DND-41 (cell line): Measurements from ENCODE around the gene LILRB4.
"Not testable (repeated sequence)": the region's sequence is repeated elsewhere in the genome, so short reads cannot be mapped to it uniquely, and the experiment has no call there.

Experiments used
- ATAC-seq: fragments of 200-7000 bp; cut with Tn5 transposase; 3 replicates; pipeline ENCODE4 v1.9.1; 2021; ENCODE audit warnings: low read depth; ENCODE audit not compliant: insufficient read depth
- DNase-seq: peaks from one replicate; pipeline ENCODE4 v3.0.0-alpha.2; 2020
- H2AFZ ChIP-seq: 2 replicates; pipeline ENCODE4 v1.6.0; 2012; ENCODE audit warnings: low read depth, low read length
- H3K27ac ChIP-seq: 2 replicates; pipeline ENCODE4 v1.5.1; 2012; ENCODE audit warnings: low read length, inconsistent platforms
- H3K27me3 ChIP-seq: fragments of 200-600 bp; sonication (generic); 2 replicates; pipeline ENCODE4 v1.6.0; 2012; ENCODE audit warnings: low read length, mild to moderate bottlenecking, inconsistent platforms; ENCODE audit not compliant: insufficient read depth, poor library complexity
- H3K36me3 ChIP-seq: 2 replicates; pipeline ENCODE4 v1.5.1; 2012; ENCODE audit warnings: low read length, inconsistent platforms; ENCODE audit not compliant: insufficient read depth
- H3K4me1 ChIP-seq: 2 replicates; pipeline ENCODE4 v1.5.1; 2012; ENCODE audit warnings: mild to moderate bottlenecking, low read length; ENCODE audit not compliant: insufficient read depth
- H3K4me2 ChIP-seq: 2 replicates; pipeline ENCODE4 v1.6.0; 2012; ENCODE audit warnings: mild to moderate bottlenecking, moderate library complexity, low read length, inconsistent platforms; ENCODE audit not compliant: insufficient read depth
- H3K4me3 ChIP-seq, 2 experiments: fragments of 200-600 bp in 1 of 2; shearing (Covaris generic) in 1 of 2; 2 replicates each; pipeline ENCODE4 v1.5.1; 2012 to 2016; ENCODE audit warnings: inconsistent platforms in 2 of 2, low read length in 2 of 2, mild to moderate bottlenecking in 2 of 2, low read depth in 1 of 2, moderate library complexity in 1 of 2
- H3K79me2 ChIP-seq: 2 replicates; pipeline ENCODE4 v1.6.0; 2012; ENCODE audit warnings: low read length, inconsistent platforms; ENCODE audit not compliant: insufficient read depth
- H3K9ac ChIP-seq: 2 replicates; pipeline ENCODE4 v1.6.0; 2012; ENCODE audit warnings: low read depth, mild to moderate bottlenecking, inconsistent platforms, low read length, moderate library complexity
- H3K9me3 ChIP-seq: 2 replicates; pipeline ENCODE4 v1.5.1; 2012; ENCODE audit warnings: low read length, moderate library complexity, mild to moderate bottlenecking, inconsistent platforms; ENCODE audit not compliant: insufficient read depth, severe bottlenecking
- H4K20me1 ChIP-seq: 2 replicates; pipeline ENCODE4 v1.6.0; 2012; ENCODE audit warnings: low read length; ENCODE audit not compliant: insufficient read depth
- EZH2 ChIP-seq: IDR thresholded peaks from 3 replicates; pipeline ENCODE4 v1.6.1; 2012; ENCODE audit warnings: borderline replicate concordance, low read depth, mild to moderate bottlenecking, moderate library complexity, low read length, inconsistent platforms; ENCODE audit not compliant: severe bottlenecking
- TF ChIP-seq, protein P1 (sequence below): IDR thresholded peaks from 2 replicates; pipeline ENCODE4 v1.5.1; 2012; ENCODE audit warnings: borderline replicate concordance, low read length, moderate library complexity, mild to moderate bottlenecking; ENCODE audit not compliant: poor library complexity, severe bottlenecking; ENCODE audit errors: extremely low read depth

Gene LILRB4

DNA sequence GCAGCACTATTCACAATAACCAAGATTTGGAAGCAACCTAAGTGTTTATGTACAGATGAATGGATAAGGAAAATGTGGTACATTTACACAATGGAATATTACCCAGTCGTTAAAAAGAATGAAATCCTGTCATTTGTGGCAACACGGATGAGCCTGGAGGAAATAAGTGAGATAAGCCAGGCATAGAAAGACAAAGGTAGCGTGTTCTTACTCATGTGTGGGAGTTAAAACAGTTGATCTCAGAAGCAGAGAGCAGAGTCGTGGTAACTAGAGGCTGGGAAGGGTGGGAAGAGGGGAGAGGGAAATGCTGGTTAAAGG, 29.5 kb downstream of the LILRB4 start:
- Histone ChIP-seq H3K4me2 (no peak overlapping the region), H3K9me3 (no peaks in the 10 kb centered on the region)

DNA sequence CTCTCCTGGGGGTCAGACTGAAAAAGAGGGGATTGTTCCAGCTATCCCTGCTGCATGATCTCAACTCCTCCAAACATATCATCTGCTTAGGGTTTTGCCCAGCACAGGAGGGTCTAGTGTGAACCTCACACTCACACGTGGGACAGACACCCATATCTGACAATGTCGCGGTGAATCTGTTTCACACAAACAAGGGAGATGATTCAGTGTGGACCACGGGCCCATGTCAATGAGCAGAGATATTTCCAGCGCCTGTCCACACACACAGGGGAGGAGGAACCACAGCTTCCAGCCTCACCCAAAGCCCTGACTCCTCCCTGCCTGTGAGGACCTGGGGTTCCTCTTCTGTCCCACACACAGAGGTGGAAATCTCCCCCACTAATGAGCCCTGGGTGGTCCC, 31.9 kb downstream of the LILRB4 start:
- DNase-seq, result no peak
- no peak overlapping the region for H2AFZ ChIP-seq
- no peak for ATAC-seq
- no peak overlapping the region for H3K9ac ChIP-seq
- H3K4me1 ChIP-seq, result no peaks in the 10 kb centered on the region
- H3K4me2 ChIP-seq, result no peak overlapping the region
- no peaks in the 10 kb centered on the region for H3K36me3 ChIP-seq
- H3K79me2 ChIP-seq, result no peaks in the 10 kb centered on the region
- H3K27ac ChIP-seq, result no peak overlapping the region
- no peak for TF ChIP-seq EZH2
- TF ChIP-seq, protein P1, sequence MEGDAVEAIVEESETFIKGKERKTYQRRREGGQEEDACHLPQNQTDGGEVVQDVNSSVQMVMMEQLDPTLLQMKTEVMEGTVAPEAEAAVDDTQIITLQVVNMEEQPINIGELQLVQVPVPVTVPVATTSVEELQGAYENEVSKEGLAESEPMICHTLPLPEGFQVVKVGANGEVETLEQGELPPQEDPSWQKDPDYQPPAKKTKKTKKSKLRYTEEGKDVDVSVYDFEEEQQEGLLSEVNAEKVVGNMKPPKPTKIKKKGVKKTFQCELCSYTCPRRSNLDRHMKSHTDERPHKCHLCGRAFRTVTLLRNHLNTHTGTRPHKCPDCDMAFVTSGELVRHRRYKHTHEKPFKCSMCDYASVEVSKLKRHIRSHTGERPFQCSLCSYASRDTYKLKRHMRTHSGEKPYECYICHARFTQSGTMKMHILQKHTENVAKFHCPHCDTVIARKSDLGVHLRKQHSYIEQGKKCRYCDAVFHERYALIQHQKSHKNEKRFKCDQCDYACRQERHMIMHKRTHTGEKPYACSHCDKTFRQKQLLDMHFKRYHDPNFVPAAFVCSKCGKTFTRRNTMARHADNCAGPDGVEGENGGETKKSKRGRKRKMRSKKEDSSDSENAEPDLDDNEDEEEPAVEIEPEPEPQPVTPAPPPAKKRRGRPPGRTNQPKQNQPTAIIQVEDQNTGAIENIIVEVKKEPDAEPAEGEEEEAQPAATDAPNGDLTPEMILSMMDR, result no peak
- no peaks in the 10 kb centered on the region; the same call in 1 of the 2 replicates for H4K20me1 ChIP-seq
- no peaks in the 10 kb centered on the region for H3K27me3 ChIP-seq
- H3K4me3 ChIP-seq, result no peak overlapping the region
- H3K9me3 ChIP-seq, result no peaks in the 10 kb centered on the region

More for the DNA sequence above, 29.5 kb downstream of the LILRB4 start:
- DNase-seq (no peak), ATAC-seq (no peak)
- no peaks in the 10 kb centered on the region for H3K79me2 ChIP-seq
- no peaks in the 10 kb centered on the region for H3K36me3 ChIP-seq
- no peaks in the 10 kb centered on the region for H3K4me1 ChIP-seq
- TF ChIP-seq, protein P1, result no peak
- no peak for TF ChIP-seq EZH2
- H3K9ac ChIP-seq, result no peak overlapping the region
- no peaks in the 10 kb centered on the region; the same call in 1 of the 2 replicates for H4K20me1 ChIP-seq
- H3K27me3 ChIP-seq, result no peaks in the 10 kb centered on the region
- H3K27ac ChIP-seq, result no peak overlapping the region
- no peak overlapping the region for H3K4me3 ChIP-seq
- no peak overlapping the region for H2AFZ ChIP-seq

DNA sequence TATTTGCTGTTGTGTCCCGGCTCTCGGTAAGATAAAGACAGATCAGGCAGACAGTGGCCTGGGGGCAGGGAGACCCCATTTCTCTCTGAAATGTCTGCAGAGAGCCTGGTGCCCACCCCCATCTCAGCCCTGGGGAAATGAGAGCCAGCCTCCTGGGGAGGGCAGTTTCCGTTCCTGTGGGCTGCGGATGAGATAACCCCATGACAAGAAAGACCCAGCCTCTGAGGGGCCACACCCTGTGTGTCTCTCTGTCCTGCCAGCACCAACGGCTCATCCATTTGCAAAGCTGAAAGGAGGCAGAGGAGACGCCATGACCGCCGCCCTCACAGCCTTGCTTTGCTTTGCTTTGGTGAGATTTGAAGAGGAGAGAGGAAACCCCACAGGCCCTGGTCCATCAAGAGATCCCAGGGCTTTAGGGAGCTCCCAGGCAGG, 33.3 kb downstream of the LILRB4 start:
- Histone ChIP-seq H3K9me3 (no peaks in the 10 kb centered on the region), H3K4me3 (no peak overlapping the region), H3K4me1 (no peaks in the 10 kb centered on the region), H3K36me3 (no peaks in the 10 kb centered on the region), H3K27ac (no peak overlapping the region), H3K4me2 (no peak overlapping the region), H4K20me1 (no peaks in the 10 kb centered on the region; the same call in 1 of the 2 replicates), H3K9ac (no peak overlapping the region), H3K79me2 (no peaks in the 10 kb centered on the region), H3K27me3 (no peaks in the 10 kb centered on the region), H2AFZ (no peak overlapping the region)
- no peak for TF ChIP-seq EZH2
- TF ChIP-seq, protein P1, result no peak
- no peak for DNase-seq
- ATAC-seq, result no peak

DNA sequence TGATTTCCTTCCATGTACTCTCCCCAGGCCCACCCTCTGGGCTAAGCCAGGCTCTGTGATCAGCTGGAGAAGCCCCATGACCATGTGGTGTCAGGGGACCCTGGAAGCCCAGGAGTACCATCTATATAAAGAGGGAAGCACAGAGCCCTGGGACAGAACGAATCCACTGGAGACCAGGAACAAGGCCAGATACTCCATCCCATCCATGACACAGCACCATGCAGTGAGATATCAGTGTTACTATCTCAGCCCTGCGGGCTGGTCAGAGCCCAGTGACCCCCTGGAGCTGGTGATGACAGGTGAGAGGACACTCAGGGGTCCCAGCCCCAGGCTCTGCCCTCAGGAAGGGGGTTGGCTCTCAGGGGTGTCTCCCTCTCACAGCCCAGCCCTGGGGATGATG, 34.0 kb downstream of the LILRB4 start:
- DNase-seq (no peak), ATAC-seq (no peak)
- Histone ChIP-seq H3K27ac (no peak overlapping the region), H3K4me1 (no peaks in the 10 kb centered on the region), H3K9ac (no peak overlapping the region), H3K27me3 (no peaks in the 10 kb centered on the region), H2AFZ (no peak overlapping the region), H3K36me3 (no peaks in the 10 kb centered on the region), H3K9me3 (no peaks in the 10 kb centered on the region), H3K4me2 (no peak overlapping the region), H3K79me2 (no peaks in the 10 kb centered on the region), H4K20me1 (no peaks in the 10 kb centered on the region; the same call in 1 of the 2 replicates), H3K4me3 (no peak overlapping the region)
- TF ChIP-seq EZH2, result no peak
- TF ChIP-seq, protein P1, result no peak

DNA sequence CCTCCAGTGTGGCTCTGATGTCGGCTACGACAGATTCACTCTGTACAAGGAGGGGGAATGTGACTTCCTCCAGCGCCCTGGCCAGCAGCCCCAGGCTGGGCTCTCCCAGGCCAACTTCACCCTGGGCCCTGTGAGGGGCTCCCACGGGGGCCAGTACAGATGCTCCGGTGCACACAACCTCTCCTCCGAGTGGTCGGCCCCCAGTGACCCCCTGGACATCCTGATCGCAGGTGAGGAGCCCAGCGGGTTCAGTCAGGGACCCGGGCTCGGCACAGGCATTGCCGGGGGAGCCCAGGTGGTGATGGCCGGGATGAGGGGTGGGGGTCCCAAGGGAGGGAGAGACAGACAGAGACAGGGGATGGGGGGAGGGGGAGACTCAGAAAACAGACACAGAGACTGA, 34.9 kb downstream of the LILRB4 start:
- not testable (repeated sequence) for H3K4me1 ChIP-seq, H3K9ac ChIP-seq, ATAC-seq, H3K79me2 ChIP-seq, H2AFZ ChIP-seq, H3K4me2 ChIP-seq, H3K27me3 ChIP-seq, H3K36me3 ChIP-seq, H3K27ac ChIP-seq, DNase-seq, H3K4me3 ChIP-seq, H4K20me1 ChIP-seq, H3K9me3 ChIP-seq
